Measurements from ENCODE around the gene DPM3. TPM values are rescaled to one million over a fixed set of nuclear protein-coding genes. Genes with fewer than 3 reads are reported as not detected.
"Not testable (repeated sequence)": the region's sequence is repeated elsewhere in the genome, so short reads cannot be mapped to it uniquely, and the experiment has no call there.

The DPM3 gene
- total RNA-seq (10 to 100 TPM; 26.9 to 70.7 (median 64.5) TPM), total RNA-seq (3.5 to 9.2 (median 5.3) reads per million in 29 experiments)
- 12.7 TPM for total RNA-seq (2013)

- POLR2A ChIA-PET = no interaction called here
- Mint-ChIP-seq H3K4me1 (peaks cover 39 to 49% (median 42%) of the 10 kb centered on the region in 3 donors), H3K27me3 (peaks cover 0 to 2% of the 10 kb centered on the region in 2 donors), H3K36me3 (peaks cover 5% of the 10 kb centered on the region), H3K27ac (peak within 1 kb of the TSS; percentile 95 to 98), H3K9me3 (no peaks in the 10 kb centered on the region), H3K4me3 (peak within 1 kb of the TSS; percentile 97 to 98 (median 98))
- ATAC-seq (replicated peaks in 1 of 4) (peak; percentile 73 to 75 (median 74)), DNase-seq (peak; percentile 73 to 93 (median 86))
- no peaks in the 10 kb centered on the region for H3K36me3 ChIP-seq (ENCODE audit: control insufficient read depth in 2 of 2, extremely low read depth in 1 of 2, insufficient read depth in 1 of 2, low read length in 1 of 2)
- H3K4me1 ChIP-seq (ENCODE audit: control insufficient read depth in 1 of 2, extremely low read depth in 1 of 2, insufficient read depth in 2 of 2, low read length in 2 of 2) = peaks cover 2 to 37% of the 10 kb centered on the region in 2 experiments
- H3K27ac ChIP-seq (ENCODE audit: low read length) = peak within 1 kb of the TSS; percentile 71
- H3K4me3 ChIP-seq (ENCODE audit: control insufficient read depth in 1 of 2, extremely low read depth in 1 of 2, low read length in 1 of 2) = peak within 1 kb of the TSS; percentile 66 to 93
- H3K27me3 ChIP-seq (replicated peaks in 1 of 2; ENCODE audit: control insufficient read depth in 2 of 2, extremely low read depth in 1 of 2, insufficient read depth in 2 of 2, low read length in 1 of 2) = peaks cover 0 to 3% of the 10 kb centered on the region in 2 experiments
- no peaks in the 10 kb centered on the region for H3K9me3 ChIP-seq
- 1% methylated on average over 41 of the region's 42 CpGs for WGBS (ENCODE audit: insufficient coverage)
- CTCF ChIA-PET = no interaction called here
Observed at GRCh38 chr1:155139895-155140629, at the start of gene DPM3. Gene DPM3 (minus strand): TSS chr1:155140531. CDS start chr1:155140240, 291 bp downstream.

GRCh38 chr1:155189926-155190325, 49.6 kb upstream of the DPM3 start:
- WGBS (ENCODE audit: insufficient coverage) = 95% methylated on average over 15 of the region's 45 CpGs
- POLR2A ChIA-PET; H3K27me3 Mint-ChIP-seq; H3K36me3 Mint-ChIP-seq; H3K9me3 ChIP-seq; H3K27ac ChIP-seq (ENCODE audit: low read length); H3K4me3 Mint-ChIP-seq; DNase-seq; H3K27me3 ChIP-seq (replicated peaks in 1 of 2; ENCODE audit: control insufficient read depth in 2 of 2, extremely low read depth in 1 of 2, insufficient read depth in 2 of 2, low read length in 1 of 2); H3K9me3 Mint-ChIP-seq; ATAC-seq (replicated peaks in 1 of 4); H3K36me3 ChIP-seq (ENCODE audit: control insufficient read depth in 2 of 2, extremely low read depth in 1 of 2, insufficient read depth in 1 of 2, low read length in 1 of 2); H3K4me3 ChIP-seq (ENCODE audit: control insufficient read depth in 1 of 2, extremely low read depth in 1 of 2, low read length in 1 of 2); CTCF ChIA-PET; H3K27ac Mint-ChIP-seq: not testable (repeated sequence)
- H3K4me1 Mint-ChIP-seq = peaks cover 28 to 31% (median 30%) of the 10 kb centered on the region in 3 donors
- H3K4me1 ChIP-seq (ENCODE audit: control insufficient read depth in 1 of 2, extremely low read depth in 1 of 2, insufficient read depth in 2 of 2, low read length in 2 of 2) = peaks cover 8 to 29% of the 10 kb centered on the region in 2 experiments

GRCh38 chr1:155188268-155188667, 47.9 kb upstream of the DPM3 start:
- H3K4me3 Mint-ChIP-seq = peak overlapping the region in 1 of 3 donors; percentile 52
- no peak for DNase-seq

GRCh38 chr1:155187456-155187891, 47.1 kb upstream of the DPM3 start:
- peaks cover 11 to 12% (median 12%) of the 10 kb centered on the region in 3 donors for H3K4me1 Mint-ChIP-seq
- no peaks in the 10 kb centered on the region for H3K27me3 Mint-ChIP-seq
- peak overlapping the region; percentile 4 to 28 for H3K27ac Mint-ChIP-seq
- WGBS (ENCODE audit: insufficient coverage) = 92% methylated on average over 13 of the region's 16 CpGs
- Histone ChIP-seq H3K27me3 (replicated peaks in 1 of 2; ENCODE audit: control insufficient read depth in 2 of 2, extremely low read depth in 1 of 2, insufficient read depth in 2 of 2, low read length in 1 of 2) (no peaks in the 10 kb centered on the region), H3K9me3 (no peaks in the 10 kb centered on the region), H3K4me3 (ENCODE audit: control insufficient read depth in 1 of 2, extremely low read depth in 1 of 2, low read length in 1 of 2) (no peak overlapping the region), H3K4me1 (ENCODE audit: control insufficient read depth in 1 of 2, extremely low read depth in 1 of 2, insufficient read depth in 2 of 2, low read length in 2 of 2) (peaks cover 0 to 7% of the 10 kb centered on the region in 2 experiments), H3K27ac (ENCODE audit: low read length) (no peak overlapping the region), H3K36me3 (ENCODE audit: control insufficient read depth in 2 of 2, extremely low read depth in 1 of 2, insufficient read depth in 1 of 2, low read length in 1 of 2) (no peaks in the 10 kb centered on the region)
- no peaks in the 10 kb centered on the region for H3K9me3 Mint-ChIP-seq
- CTCF ChIA-PET = no interaction called here
- DNase-seq = no peak
- POLR2A ChIA-PET = no interaction called here
- H3K36me3 Mint-ChIP-seq = peaks cover 7% of the 10 kb centered on the region
- ATAC-seq (replicated peaks in 1 of 4) = peak in 1 of 4 experiments; percentile 32
- H3K4me3 Mint-ChIP-seq = peak overlapping the region in 1 of 3 donors; percentile 52

More at GRCh38 chr1:155188268-155188667, 47.9 kb upstream of the DPM3 start:
- CTCF ChIA-PET = no interaction called here
- ATAC-seq (replicated peaks in 1 of 4) = no peak
- WGBS (ENCODE audit: insufficient coverage) = 92% methylated on average over 8 of the region's 14 CpGs
- no peaks in the 10 kb centered on the region for H3K9me3 ChIP-seq
- peaks cover 16 to 18% (median 17%) of the 10 kb centered on the region in 3 donors for H3K4me1 Mint-ChIP-seq
- H3K36me3 Mint-ChIP-seq = peaks cover 5% of the 10 kb centered on the region
- H3K4me3 ChIP-seq (ENCODE audit: control insufficient read depth in 1 of 2, extremely low read depth in 1 of 2, low read length in 1 of 2) = no peak overlapping the region
- H3K27me3 ChIP-seq (replicated peaks in 1 of 2; ENCODE audit: control insufficient read depth in 2 of 2, extremely low read depth in 1 of 2, insufficient read depth in 2 of 2, low read length in 1 of 2) = no peaks in the 10 kb centered on the region
- POLR2A ChIA-PET = no interaction called here
- H3K4me1 ChIP-seq (ENCODE audit: control insufficient read depth in 1 of 2, extremely low read depth in 1 of 2, insufficient read depth in 2 of 2, low read length in 2 of 2) = peaks cover 3 to 15% of the 10 kb centered on the region in 2 experiments
- H3K27ac Mint-ChIP-seq = peak overlapping the region; percentile 76 to 79
- H3K9me3 Mint-ChIP-seq = no peaks in the 10 kb centered on the region
- no peaks in the 10 kb centered on the region for H3K27me3 Mint-ChIP-seq
- no peaks in the 10 kb centered on the region for H3K36me3 ChIP-seq (ENCODE audit: control insufficient read depth in 2 of 2, extremely low read depth in 1 of 2, insufficient read depth in 1 of 2, low read length in 1 of 2)
- H3K27ac ChIP-seq (ENCODE audit: low read length) = no peak overlapping the region

- Histone ChIP-seq H3K4me1 (ENCODE audit: control insufficient read depth in 1 of 2, extremely low read depth in 1 of 2, insufficient read depth in 2 of 2, low read length in 2 of 2) (peaks cover 0 to 1% of the 10 kb centered on the region in 2 experiments), H3K27ac (ENCODE audit: low read length) (no peak overlapping the region), H3K9me3 (no peaks in the 10 kb centered on the region), H3K4me3 (ENCODE audit: control insufficient read depth in 1 of 2, extremely low read depth in 1 of 2, low read length in 1 of 2) (no peak overlapping the region), H3K36me3 (ENCODE audit: control insufficient read depth in 2 of 2, extremely low read depth in 1 of 2, insufficient read depth in 1 of 2, low read length in 1 of 2) (no peaks in the 10 kb centered on the region), H3K27me3 (replicated peaks in 1 of 2; ENCODE audit: control insufficient read depth in 2 of 2, extremely low read depth in 1 of 2, insufficient read depth in 2 of 2, low read length in 1 of 2) (no peaks in the 10 kb centered on the region)
- Mint-ChIP-seq H3K36me3 (peaks cover 11% of the 10 kb centered on the region), H3K4me3 (no peak overlapping the region), H3K27ac (peak overlapping the region; percentile 28 to 81), H3K4me1 (peaks cover 6 to 7% (median 7%) of the 10 kb centered on the region in 3 donors), H3K9me3 (no peaks in the 10 kb centered on the region), H3K27me3 (no peaks in the 10 kb centered on the region)
- CTCF ChIA-PET = no interaction called here
- DNase-seq = no peak
- ATAC-seq (replicated peaks in 1 of 4) = no peak
- 86% methylated on average over 14 of the region's 14 CpGs for WGBS (ENCODE audit: insufficient coverage)
- POLR2A ChIA-PET = no interaction called here
Observed at GRCh38 chr1:155186794-155187455, 46.6 kb upstream of the DPM3 start.

- Histone ChIP-seq H3K9me3 (no peaks in the 10 kb centered on the region), H3K4me3 (ENCODE audit: control insufficient read depth in 1 of 2, extremely low read depth in 1 of 2, low read length in 1 of 2) (no peak overlapping the region), H3K36me3 (ENCODE audit: control insufficient read depth in 2 of 2, extremely low read depth in 1 of 2, insufficient read depth in 1 of 2, low read length in 1 of 2) (peaks cover 0 to 3% of the 10 kb centered on the region in 2 donors), H3K27me3 (replicated peaks in 1 of 2; ENCODE audit: control insufficient read depth in 2 of 2, extremely low read depth in 1 of 2, insufficient read depth in 2 of 2, low read length in 1 of 2) (no peaks in the 10 kb centered on the region), H3K4me1 (ENCODE audit: control insufficient read depth in 1 of 2, extremely low read depth in 1 of 2, insufficient read depth in 2 of 2, low read length in 2 of 2) (no peaks in the 10 kb centered on the region), H3K27ac (ENCODE audit: low read length) (no peak overlapping the region)
- POLR2A ChIA-PET = no interaction called here
- WGBS (ENCODE audit: insufficient coverage) = 90% methylated on average over 4 of the region's 8 CpGs
- no peak for ATAC-seq (replicated peaks in 1 of 4)
- Mint-ChIP-seq H3K27me3 (no peaks in the 10 kb centered on the region), H3K36me3 (peaks cover 12% of the 10 kb centered on the region), H3K4me3 (no peak overlapping the region), H3K9me3 (no peaks in the 10 kb centered on the region), H3K27ac (no peak overlapping the region), H3K4me1 (peaks cover 4 to 7% (median 5%) of the 10 kb centered on the region in 3 donors)
- DNase-seq = no peak
- CTCF ChIA-PET = interaction anchor here in 1 of 2 donors (1.1 kb wide), 1 partner anchor 8 kb away, joined by 3 read pairs; no protein-coding TSS in a partner anchor
Observed at GRCh38 chr1:155186067-155186793, 45.9 kb upstream of the DPM3 start.
